GM18873 (cell line): ENCODE measurements around the gene MAGEA9B.
A peak's percentile ranks its signal among the peaks of the same experiment; 100 is the strongest.
"Not testable (repeated sequence)": the region's sequence is repeated elsewhere in the genome, so short reads cannot be mapped to it uniquely, and the experiment has no call there.

Experiments
- ATAC-seq: cut with Tn5 transposase; IDR thresholded peaks from one replicate; pipeline ENCODE4 v1.9.1; 2021; ENCODE audit warnings: mild to moderate bottlenecking, moderate library complexity, moderate number of reproducible peaks; ENCODE audit not compliant: unreplicated experiment, low FRiP score

Gene MAGEA9B

GRCh38 chrX:149539283-149540130, 47.8 kb downstream of the MAGEA9B start:
- peak; percentile 40 for ATAC-seq

GRCh38 chrX:149537474-149537873, 49.8 kb downstream of the MAGEA9B start:
- ATAC-seq = not testable (repeated sequence)

GRCh38 chrX:149534926-149535602, 52.2 kb downstream of the MAGEA9B start:
- ATAC-seq = not testable (repeated sequence)

- ATAC-seq = not testable (repeated sequence)
These were observed 53.3 kb downstream of the MAGEA9B start for GRCh38 chrX:149533999-149534398.

- ATAC-seq = not testable (repeated sequence)
These were observed 54.4 kb downstream of the MAGEA9B start for GRCh38 chrX:149532868-149533267.
